ENCODE measurements around the gene DLG3.

Gene DLG3

DNA sequence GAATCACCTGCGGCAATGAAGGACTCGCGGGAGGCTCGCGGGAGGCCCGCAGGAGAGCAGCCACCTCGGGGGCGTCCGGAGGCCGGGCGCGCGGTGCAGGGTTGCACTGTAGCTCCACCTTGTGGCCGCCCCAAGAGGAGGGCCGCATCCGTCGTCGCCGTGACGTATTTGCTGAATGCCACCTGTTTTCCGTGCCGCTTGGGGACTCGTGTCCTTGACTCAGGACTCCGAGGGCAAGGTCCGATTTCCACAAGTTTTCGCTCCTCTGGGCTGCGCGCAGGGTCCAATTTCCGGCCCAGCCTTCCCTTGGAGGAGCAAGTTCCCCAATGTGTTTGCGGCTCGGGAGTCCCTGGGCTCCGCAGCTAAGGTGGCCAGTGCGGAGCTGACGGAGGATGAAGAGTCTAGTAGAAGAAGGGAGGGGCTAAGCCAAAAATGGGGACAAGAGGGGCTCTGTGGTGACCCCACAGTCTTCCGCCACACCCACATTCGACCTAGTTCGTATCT lies 10.7 kb upstream of the DLG3 start:
- H3K27ac ChIP-seq: peak overlapping the region; percentile 69
- no peak for TF ChIP-seq ZFX (IDR thresholded peaks at IDR 0.05)
- TF ChIP-seq, protein P1, sequence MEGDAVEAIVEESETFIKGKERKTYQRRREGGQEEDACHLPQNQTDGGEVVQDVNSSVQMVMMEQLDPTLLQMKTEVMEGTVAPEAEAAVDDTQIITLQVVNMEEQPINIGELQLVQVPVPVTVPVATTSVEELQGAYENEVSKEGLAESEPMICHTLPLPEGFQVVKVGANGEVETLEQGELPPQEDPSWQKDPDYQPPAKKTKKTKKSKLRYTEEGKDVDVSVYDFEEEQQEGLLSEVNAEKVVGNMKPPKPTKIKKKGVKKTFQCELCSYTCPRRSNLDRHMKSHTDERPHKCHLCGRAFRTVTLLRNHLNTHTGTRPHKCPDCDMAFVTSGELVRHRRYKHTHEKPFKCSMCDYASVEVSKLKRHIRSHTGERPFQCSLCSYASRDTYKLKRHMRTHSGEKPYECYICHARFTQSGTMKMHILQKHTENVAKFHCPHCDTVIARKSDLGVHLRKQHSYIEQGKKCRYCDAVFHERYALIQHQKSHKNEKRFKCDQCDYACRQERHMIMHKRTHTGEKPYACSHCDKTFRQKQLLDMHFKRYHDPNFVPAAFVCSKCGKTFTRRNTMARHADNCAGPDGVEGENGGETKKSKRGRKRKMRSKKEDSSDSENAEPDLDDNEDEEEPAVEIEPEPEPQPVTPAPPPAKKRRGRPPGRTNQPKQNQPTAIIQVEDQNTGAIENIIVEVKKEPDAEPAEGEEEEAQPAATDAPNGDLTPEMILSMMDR (conservative IDR thresholded peaks at IDR 0.05): peak; percentile 83

DNA sequence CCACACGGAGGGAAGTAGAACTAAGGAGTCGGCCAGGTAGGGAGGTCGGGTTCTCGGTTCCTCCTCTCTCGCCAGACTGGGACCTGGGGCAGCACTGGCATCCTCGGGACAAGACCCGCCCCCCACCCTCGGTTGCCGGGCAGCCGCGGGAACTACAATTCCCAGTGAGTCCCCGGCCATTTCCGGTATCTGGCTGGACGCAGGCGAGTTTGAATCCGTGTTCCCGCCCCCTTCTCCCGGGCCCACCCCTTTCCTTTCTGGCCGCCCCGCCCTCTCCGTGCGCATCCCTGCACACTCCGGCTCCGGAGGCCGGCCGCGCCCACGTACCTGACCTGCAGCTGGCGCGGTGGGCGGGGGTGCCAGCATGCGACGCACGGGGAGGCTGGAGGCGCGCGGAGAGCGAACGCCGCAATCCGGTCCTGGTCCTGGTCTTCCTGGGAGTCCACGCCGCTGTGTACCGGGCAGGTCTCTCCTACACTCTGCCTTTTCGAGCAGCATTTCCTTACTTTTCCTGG lies 10.2 kb upstream of the DLG3 start:
- TF ChIP-seq, protein P1 (conservative IDR thresholded peaks at IDR 0.05): no peak
- TF ChIP-seq ZFX (IDR thresholded peaks at IDR 0.05): no peak
- peak overlapping the region; percentile 69 for H3K27ac ChIP-seq

DNA sequence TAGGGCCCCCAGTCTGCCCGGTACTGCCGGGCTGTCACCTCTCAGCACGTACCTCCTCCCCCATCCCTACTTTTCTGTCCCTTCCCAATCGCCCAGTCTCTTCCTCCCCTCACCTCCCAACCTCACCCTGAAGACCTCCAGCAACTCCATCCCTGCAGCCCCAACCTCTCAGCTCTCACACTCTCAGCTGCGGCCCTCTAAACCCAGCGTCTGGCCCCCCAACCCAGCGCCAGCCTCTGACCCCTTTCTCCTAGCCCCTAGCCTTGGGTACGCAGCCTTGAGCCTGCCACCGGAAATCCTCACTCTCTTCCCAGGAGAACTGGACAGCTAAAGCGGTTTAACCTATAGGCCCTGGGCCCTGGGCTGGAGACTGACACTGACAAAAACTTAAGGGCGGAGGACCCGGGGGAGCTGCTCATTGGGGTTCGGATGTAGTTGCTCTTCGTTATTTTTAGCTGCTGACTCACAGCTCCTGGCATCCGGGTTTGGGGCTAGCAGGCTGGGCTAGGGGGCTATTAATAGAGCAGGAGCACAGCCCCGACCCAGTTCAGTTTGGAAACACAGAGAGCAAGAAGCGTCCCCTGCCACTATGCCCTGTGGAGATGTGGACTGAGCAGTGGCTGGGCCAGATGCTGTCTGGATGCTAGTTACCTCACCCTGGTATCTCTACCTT lies 9.6 kb upstream of the DLG3 start:
- H3K27ac ChIP-seq: peak overlapping the region; percentile 69; the same call in 1 of the 2 replicates
- TF ChIP-seq, protein P1 (conservative IDR thresholded peaks at IDR 0.05): no peak
- TF ChIP-seq ZFX (IDR thresholded peaks at IDR 0.05): no peak

DNA sequence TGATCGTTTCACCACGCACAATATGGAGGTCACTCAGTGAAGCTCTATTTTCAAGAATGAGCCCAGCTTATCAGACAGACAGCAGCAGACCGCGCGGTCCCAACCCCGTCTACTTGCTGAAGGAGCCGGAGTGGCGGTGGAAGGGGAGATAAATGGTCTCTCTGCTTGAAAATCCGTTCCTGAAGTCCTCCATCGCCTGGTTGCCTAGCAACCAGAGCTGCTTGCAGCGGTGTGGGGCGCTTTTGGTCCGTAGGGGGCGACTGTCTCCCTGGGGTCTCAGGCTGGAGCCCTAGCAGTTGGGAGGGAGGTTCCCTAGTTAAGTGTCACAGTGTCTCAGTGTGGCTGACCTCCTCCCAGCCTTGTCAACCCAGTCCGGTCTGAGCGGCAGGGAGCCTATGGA lies 8.3 kb upstream of the DLG3 start:
- no peak overlapping the region for H3K27ac ChIP-seq
- no peak for TF ChIP-seq ZFX (IDR thresholded peaks at IDR 0.05)
- TF ChIP-seq, protein P1 (conservative IDR thresholded peaks at IDR 0.05): no peak

DNA sequence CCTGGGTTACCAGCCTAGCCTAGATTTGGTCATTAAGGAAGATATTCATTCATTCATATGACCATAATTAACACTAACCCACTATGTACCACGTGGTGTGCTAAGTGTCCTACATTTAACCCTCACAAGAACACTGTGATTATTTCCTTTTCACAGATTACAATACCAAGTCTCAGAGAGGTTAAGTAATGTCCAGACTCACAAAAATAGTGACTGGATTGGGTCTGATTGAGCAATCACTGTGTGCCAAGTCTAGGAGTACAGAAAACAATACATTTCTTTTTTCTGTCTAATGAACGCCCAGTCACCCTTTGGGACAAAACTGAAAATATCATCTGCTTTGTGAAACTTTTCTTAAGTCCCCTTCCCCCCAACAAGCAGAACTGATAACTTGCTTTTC lies 7.6 kb upstream of the DLG3 start:
- no peak overlapping the region for H3K27ac ChIP-seq
- no peak for TF ChIP-seq ZFX (IDR thresholded peaks at IDR 0.05)
- TF ChIP-seq, protein P1 (conservative IDR thresholded peaks at IDR 0.05): no peak

DNA sequence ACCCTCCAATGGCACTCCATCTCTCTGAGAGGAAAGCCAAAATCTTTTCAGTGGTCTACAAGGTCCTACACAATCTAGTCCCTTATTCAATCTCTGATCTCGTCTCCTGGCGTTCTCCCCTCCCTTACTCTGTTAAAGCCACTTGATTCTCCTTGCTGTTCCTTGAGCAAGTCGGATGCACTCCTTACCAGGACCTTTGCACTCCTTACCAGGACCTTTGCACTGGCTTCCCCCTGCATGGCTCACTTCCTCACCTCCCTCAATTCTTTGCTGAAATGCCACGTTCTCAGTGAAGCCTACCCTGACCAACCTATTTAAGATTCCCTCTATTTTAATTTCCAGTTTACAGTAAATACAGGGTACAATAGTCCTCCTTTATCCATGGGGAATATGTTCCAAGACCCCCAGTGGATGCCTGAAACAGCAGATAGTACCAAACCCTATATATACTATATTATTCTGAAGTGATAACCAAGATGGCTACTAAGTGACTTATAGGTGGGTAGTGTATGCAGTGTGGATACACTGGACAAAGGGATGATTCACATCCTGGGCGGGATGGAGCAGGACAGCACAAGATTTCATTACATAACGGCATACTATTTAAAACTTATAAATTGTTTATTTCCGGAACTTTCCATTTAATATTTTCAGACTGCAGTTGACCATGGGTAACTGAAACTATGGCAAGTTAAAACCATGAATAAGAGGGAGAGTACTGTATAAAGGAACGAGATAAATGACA lies 6.5 kb upstream of the DLG3 start:
- H3K27ac ChIP-seq: no peak overlapping the region
- TF ChIP-seq, protein P1 (conservative IDR thresholded peaks at IDR 0.05): no peak
- no peak for TF ChIP-seq ZFX (IDR thresholded peaks at IDR 0.05)

DNA sequence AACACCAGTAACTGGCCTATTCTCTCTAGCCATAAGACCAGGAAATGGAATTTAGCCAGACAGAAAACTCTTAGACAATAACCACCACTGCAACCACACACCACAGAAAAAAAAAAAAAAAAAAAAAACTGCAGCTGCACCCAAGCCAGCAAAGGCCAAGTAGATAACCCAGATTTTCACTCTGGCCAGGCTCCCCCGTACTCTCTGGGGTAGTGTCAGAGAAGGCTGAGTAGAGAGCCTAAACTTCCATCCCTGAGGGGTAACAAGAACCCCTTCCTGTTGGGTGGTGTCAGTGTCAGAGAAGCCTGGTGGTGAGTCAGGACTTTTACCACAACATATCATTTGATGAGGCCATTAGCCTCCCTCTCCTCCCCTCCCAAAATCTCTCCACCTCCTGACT lies 5.6 kb upstream of the DLG3 start:
- TF ChIP-seq, protein P1 (conservative IDR thresholded peaks at IDR 0.05): no peak
- no peak for TF ChIP-seq ZFX (IDR thresholded peaks at IDR 0.05)
- H3K27ac ChIP-seq: no peak overlapping the region
